Upper lobe of left lung (tissue), 6 donors: ENCODE results near the gene SNRNP40. TPM values are rescaled to one million over a fixed set of nuclear protein-coding genes. Genes with fewer than 3 reads are reported as not detected.

ENCODE experiments used
- ATAC-seq, 2 donors: fragments of 200-7000 bp; cut with Tn5 transposase; one replicate each; pipeline ENCODE4 v1.9.1; 2022; ENCODE audit warnings: mild to moderate bottlenecking in 2 of 2, moderate library complexity in 2 of 2; ENCODE audit not compliant: low FRiP score in 2 of 2
- DNase-seq, 2 donors: peaks; one replicate each; pipeline ENCODE4 v3.0.0-alpha.2; 2019 to 2020
- H3K27ac ChIP-seq, 4 donors: fragments of 200-600 bp; sonication (generic); one replicate each; pipeline ENCODE4 v1.5.1; 2016 to 2019
- H3K27me3 ChIP-seq, 4 donors: fragments of 200-600 bp; sonication (generic); one replicate each; pipeline ENCODE4 v1.5.1; 2017 to 2019
- H3K36me3 ChIP-seq, 4 donors: fragments of 200-600 bp; sonication (generic); one replicate each; pipeline ENCODE4 v1.5.1; 2016 to 2019
- H3K4me1 ChIP-seq, 4 donors: fragments of 200-600 bp; sonication (generic); one replicate each; pipeline ENCODE4 v1.5.1; 2018 to 2019
- H3K4me3 ChIP-seq, 4 donors: fragments of 200-600 bp; sonication (generic); one replicate each; pipeline ENCODE4 v1.5.1; 2017 to 2019; ENCODE audit warnings: mild to moderate bottlenecking in 2 of 4, moderate library complexity in 1 of 4
- H3K9me3 ChIP-seq, 4 donors: fragments of 200-600 bp; sonication (generic); one replicate each; pipeline ENCODE4 v1.5.1; 2018 to 2019
- CTCF ChIP-seq, 6 experiments: fragments of 450-650 bp in 4 of 6; fragments of 200-600 bp in 2 of 6; sonication (generic) in 2 of 6; IDR thresholded peaks; one replicate each; pipeline ENCODE4 v1.5.1; 2016 to 2019; ENCODE audit warnings: antibody characterized with exemption in 6 of 6
- EP300 ChIP-seq, 4 donors: sonication (generic); formaldehyde crosslinking; IDR thresholded peaks; one replicate each; pipeline ENCODE4 v1.5.1; 2017; ENCODE audit warnings: antibody characterized with exemption in 4 of 4, control low read depth in 2 of 4
- POLR2A ChIP-seq, 4 donors: fragments of 450-650 bp; IDR thresholded peaks; one replicate each; pipeline ENCODE4 v1.5.1; 2016 to 2017; ENCODE audit warnings: antibody characterized with exemption in 4 of 4, mild to moderate bottlenecking in 2 of 4
- POLR2AphosphoS5 ChIP-seq, 2 donors: sonication (generic); formaldehyde crosslinking; IDR thresholded peaks; one replicate each; pipeline ENCODE4 v1.5.1; 2017; ENCODE audit warnings: antibody characterized with exemption in 2 of 2
- WGBS, 2 donors: methylation state at CpG; one replicate each; pipeline ENCODE4 v1.1.5; 2017 to 2018; 5-methylcytosine and 5-hydroxymethylcytosine counted together
- total RNA-seq, 6 donors: library from RNA; depleted of rRNA in 4 of 6; stranded (reverse); fragments of >200 nt in 4 of 6; gene quantifications; one replicate each; pipeline versions ENCODE4 v1.1.0 to v1.2.1, GENCODE V29; 2016 to 2021
- donor health status: DM: no; HTN: no; CAD: no; lungs with moderate emphysema.
- donor health status: DM: no; HTN: yes; CAD: no; lungs with severe emphysema.

SNRNP40 gene
- total RNA-seq, 6 donors from 2014 or later, result 19.4 to 58.7 (median 44.1) TPM

- 76 to 83% methylated on average over 7 of the region's 7 CpGs for WGBS, 2 donors
- Histone ChIP-seq H3K4me1 (peaks cover 4 to 9% (median 6%) of the 10 kb centered on the region in 4 donors), H3K27ac (no peak overlapping the region), H3K9me3 (no peaks in the 10 kb centered on the region), H3K36me3 (peaks cover 0 to 6% (median 3%) of the 10 kb centered on the region in 4 donors), H3K27me3 (no peaks in the 10 kb centered on the region), H3K4me3 (no peak overlapping the region)
- DNase-seq (no peak), ATAC-seq (no peak)
- no peak for TF ChIP-seq POLR2A (IDR thresholded peaks at IDR 0.05)
- no peak for TF ChIP-seq POLR2AphosphoS5 (IDR thresholded peaks at IDR 0.05)
- TF ChIP-seq EP300 (IDR thresholded peaks at IDR 0.05), result no peak
- no peak for TF ChIP-seq CTCF (IDR thresholded peaks at IDR 0.05)
Measured at GRCh38 chr1:31302709-31303441, 6.3 kb upstream of the SNRNP40 start.

DNA sequence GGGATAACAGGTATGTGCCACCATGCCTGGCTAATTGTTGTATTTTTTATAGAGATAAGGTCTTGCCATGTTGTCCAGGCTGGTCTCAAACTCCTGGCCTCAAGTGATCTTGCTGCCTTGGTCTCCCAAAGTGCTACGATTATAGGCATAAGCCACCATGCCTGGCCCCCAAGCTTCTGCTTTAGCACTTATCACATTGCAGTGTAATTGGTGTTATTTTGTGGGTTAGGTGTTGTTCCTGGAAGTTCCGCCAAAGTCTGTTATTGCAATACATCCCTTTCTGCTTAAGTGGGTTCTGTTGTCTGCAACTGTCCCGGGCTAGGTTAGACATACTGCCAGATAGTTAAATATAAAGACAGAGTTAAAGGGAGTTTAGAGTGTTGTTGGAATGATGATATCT, 3.6 kb upstream of the SNRNP40 start:
- Histone ChIP-seq H3K27ac (no peak overlapping the region), H3K4me3 (no peak overlapping the region), H3K36me3 (peaks cover 0 to 6% (median 3%) of the 10 kb centered on the region in 4 donors), H3K9me3 (no peaks in the 10 kb centered on the region), H3K27me3 (no peaks in the 10 kb centered on the region), H3K4me1 (peaks cover 14 to 26% (median 20%) of the 10 kb centered on the region in 4 donors)
- ATAC-seq (no peak), DNase-seq (no peak)
- 79 to 88% methylated on average over 3 of the region's 3 CpGs for WGBS, 2 donors
- TF ChIP-seq CTCF (IDR thresholded peaks at IDR 0.05), result no peak
- TF ChIP-seq POLR2A (IDR thresholded peaks at IDR 0.05), result no peak
- no peak for TF ChIP-seq EP300 (IDR thresholded peaks at IDR 0.05)

- H3K4me1 ChIP-seq, result peaks cover 15 to 34% (median 24%) of the 10 kb centered on the region in 4 donors
- H3K9me3 ChIP-seq, result no peaks in the 10 kb centered on the region
- peaks cover 0 to under 1% (median 0%) of the 10 kb centered on the region in 4 donors for H3K36me3 ChIP-seq
- H3K27ac ChIP-seq, result no peak overlapping the region
- ATAC-seq, result no peak
- 88 to 97% methylated on average over 1 of the region's 1 CpG for WGBS, 2 donors
- H3K4me3 ChIP-seq, result no peak overlapping the region
- no peak for DNase-seq
- TF ChIP-seq POLR2AphosphoS5 (IDR thresholded peaks at IDR 0.05) (no peak), POLR2A (IDR thresholded peaks at IDR 0.05) (no peak), CTCF (IDR thresholded peaks at IDR 0.05) (no peak), EP300 (IDR thresholded peaks at IDR 0.05) (no peak)
- H3K27me3 ChIP-seq, result no peaks in the 10 kb centered on the region
Measured at GRCh38 chr1:31299365-31299764, 2.8 kb upstream of the SNRNP40 start.

- ATAC-seq, result peak; percentile 1 to 20
Measured at GRCh38 chr1:31297277-31298247, 974 bp upstream of the SNRNP40 start.

More at GRCh38 chr1:31297277-31298247, 974 bp upstream of the SNRNP40 start:
- H3K4me1 ChIP-seq, result peaks cover 15 to 38% (median 24%) of the 10 kb centered on the region in 4 donors
- WGBS, 2 donors, result 2 to 3% methylated on average over 17 to 23 of the region's 23 CpGs
- no peak for TF ChIP-seq CTCF (IDR thresholded peaks at IDR 0.05)
- TF ChIP-seq POLR2AphosphoS5 (IDR thresholded peaks at IDR 0.05), result no peak
- no peak for TF ChIP-seq POLR2A (IDR thresholded peaks at IDR 0.05)
- no peak for TF ChIP-seq EP300 (IDR thresholded peaks at IDR 0.05)
- peaks cover 5 to 16% (median 6%) of the 10 kb centered on the region in 4 donors for H3K36me3 ChIP-seq
- H3K27me3 ChIP-seq, result no peaks in the 10 kb centered on the region
- peak overlapping the region; percentile 70 to 89 (median 79) for H3K4me3 ChIP-seq
- H3K9me3 ChIP-seq, result no peaks in the 10 kb centered on the region
- no peak for DNase-seq
- H3K27ac ChIP-seq, result peak overlapping the region; percentile 89 to 94 (median 91)
